ENCODE data around the gene DDX5.

- TF ChIP-seq EZH2 (IDR thresholded peaks at IDR 0.05; ENCODE audit: insufficient read depth, low read length) (no peak), CTCF (IDR thresholded peaks at IDR 0.05; ENCODE audit: insufficient read depth, low read depth, low read length) (no peak)
Observed at GRCh38 chr17:64458756-64459155, 47.3 kb downstream of the DDX5 start.
